Measurements from ENCODE around the gene RPS6KA2. TPM values are rescaled to one million over a fixed set of nuclear protein-coding genes. Genes with fewer than 3 reads are reported as not detected.
A peak's percentile ranks its signal among the peaks of the same experiment; 100 is the strongest.

RPS6KA2 gene
- total RNA-seq, 2 donors from 2014 or later: 7.8 to 13.6 TPM

DNA sequence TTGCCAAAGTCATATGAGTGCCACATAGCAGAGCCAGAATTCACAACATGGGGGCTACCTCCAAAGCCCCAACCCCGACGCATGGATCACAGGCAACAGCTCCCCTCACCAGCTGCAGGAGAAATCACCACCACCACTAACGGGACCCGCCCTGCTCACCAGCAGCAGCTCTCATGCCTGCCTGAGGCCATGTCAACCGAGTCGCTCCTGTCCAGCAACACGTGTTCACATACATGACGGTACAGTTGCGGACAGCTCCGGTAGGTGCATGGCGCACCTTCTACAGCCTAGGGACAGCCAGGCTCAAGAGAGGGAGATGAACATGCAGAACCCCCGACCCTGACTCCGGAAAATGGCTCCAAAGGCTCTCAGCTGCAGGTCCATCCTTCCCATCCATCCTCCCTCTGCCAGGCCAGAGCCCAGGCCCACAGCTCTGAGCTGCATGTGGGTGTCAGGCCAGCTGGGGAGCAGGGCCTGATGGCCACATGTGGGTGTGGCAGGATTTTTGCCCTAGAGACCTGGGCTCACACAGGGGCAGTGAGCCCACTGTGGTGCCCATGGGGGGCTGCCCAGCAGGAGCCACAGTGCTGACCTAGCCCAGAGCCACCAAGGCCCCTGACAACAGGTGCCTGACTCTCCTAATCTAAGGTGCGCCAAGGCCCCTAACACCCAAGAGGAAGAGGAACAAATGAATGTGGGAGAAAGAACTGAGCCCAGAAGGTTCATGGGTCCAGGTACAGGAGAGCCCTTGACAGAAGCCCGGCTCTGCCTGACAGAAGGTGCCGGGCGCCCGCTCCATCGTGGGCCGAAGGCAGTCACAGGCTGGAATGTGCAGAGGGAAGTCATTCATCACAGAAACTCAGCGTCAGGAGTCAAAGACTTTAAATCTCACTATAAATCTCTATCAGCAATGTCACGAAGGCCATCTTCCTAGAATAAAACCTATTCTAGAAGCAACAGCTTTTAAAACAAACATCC lies 10.5 kb downstream of the RPS6KA2 start:
- Histone ChIP-seq H3K27me3 (no peaks in the 10 kb centered on the region), H3K36me3 (no peaks in the 10 kb centered on the region), H3K9ac (ENCODE audit: low read depth in 2 of 2, low read length in 2 of 2) (no peak overlapping the region), H3K4me1 (no peaks in the 10 kb centered on the region), H3K27ac (no peak overlapping the region), H3K9me3 (no peaks in the 10 kb centered on the region), H3K4me3 (no peak overlapping the region)
- intact Hi-C loops (cut with DNase I): no loop called here
- DNase-seq: peak; percentile 9
- TF ChIP-seq CTCF (IDR thresholded peaks at IDR 0.05): no peak

DNA sequence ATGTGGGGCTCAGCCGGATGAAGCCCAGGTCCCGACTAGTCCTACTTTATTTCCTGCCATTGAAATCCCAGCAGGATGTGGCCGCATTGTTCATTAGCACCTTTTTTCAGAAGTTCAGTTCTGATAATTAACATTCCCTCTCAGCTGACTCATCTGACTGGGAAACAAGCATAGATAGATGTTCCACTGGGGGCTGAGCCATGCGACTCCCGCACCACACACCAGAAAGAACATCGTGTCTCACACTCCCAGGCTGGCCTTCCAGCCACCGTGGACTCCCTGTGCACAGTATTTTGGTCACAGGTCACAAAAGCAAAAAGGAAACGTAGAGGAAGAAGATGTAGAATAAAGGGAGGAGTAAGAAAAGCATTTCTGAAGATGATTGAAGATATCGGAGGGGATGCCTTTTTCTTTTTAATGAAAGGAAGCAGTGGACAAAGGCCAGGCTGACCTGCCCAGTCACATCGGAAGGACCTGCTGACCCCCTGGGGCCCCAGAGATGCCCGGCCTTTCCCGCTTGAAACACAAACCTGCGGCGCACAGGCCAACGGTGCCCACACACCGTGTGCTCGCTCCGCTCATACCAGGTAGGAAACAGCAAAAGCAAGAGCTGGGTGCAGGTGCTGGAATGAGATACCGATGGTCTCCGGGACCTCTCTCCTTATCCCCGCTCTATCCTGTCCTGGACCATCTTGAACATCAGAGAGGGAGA lies 11.8 kb downstream of the RPS6KA2 start:
- Histone ChIP-seq H3K4me1 (no peaks in the 10 kb centered on the region), H3K27ac (no peak overlapping the region)
- DNase-seq: no peak

GRCh38 chr6:166614589-166614988 lies 12.5 kb downstream of the RPS6KA2 start:
- no peaks in the 10 kb centered on the region for H3K36me3 ChIP-seq
- H3K9me3 ChIP-seq: no peaks in the 10 kb centered on the region
- TF ChIP-seq CTCF (IDR thresholded peaks at IDR 0.05): no peak
- intact Hi-C loops (cut with DNase I): no loop called here
- H3K4me1 ChIP-seq: no peaks in the 10 kb centered on the region
- H3K27ac ChIP-seq: no peak overlapping the region
- no peaks in the 10 kb centered on the region for H3K27me3 ChIP-seq
- no peak overlapping the region for H3K4me3 ChIP-seq
- no peak overlapping the region for H3K9ac ChIP-seq (ENCODE audit: low read depth in 2 of 2, low read length in 2 of 2)
- DNase-seq: no peak

More for the DNA sequence above, 11.8 kb downstream of the RPS6KA2 start:
- no peak for TF ChIP-seq CTCF (IDR thresholded peaks at IDR 0.05)
- no peak overlapping the region for H3K4me3 ChIP-seq
- H3K27me3 ChIP-seq: no peaks in the 10 kb centered on the region
- intact Hi-C loops (cut with DNase I): no loop called here
- no peaks in the 10 kb centered on the region for H3K9me3 ChIP-seq
- H3K36me3 ChIP-seq: no peaks in the 10 kb centered on the region
- H3K9ac ChIP-seq (ENCODE audit: low read depth in 2 of 2, low read length in 2 of 2): no peak overlapping the region

DNA sequence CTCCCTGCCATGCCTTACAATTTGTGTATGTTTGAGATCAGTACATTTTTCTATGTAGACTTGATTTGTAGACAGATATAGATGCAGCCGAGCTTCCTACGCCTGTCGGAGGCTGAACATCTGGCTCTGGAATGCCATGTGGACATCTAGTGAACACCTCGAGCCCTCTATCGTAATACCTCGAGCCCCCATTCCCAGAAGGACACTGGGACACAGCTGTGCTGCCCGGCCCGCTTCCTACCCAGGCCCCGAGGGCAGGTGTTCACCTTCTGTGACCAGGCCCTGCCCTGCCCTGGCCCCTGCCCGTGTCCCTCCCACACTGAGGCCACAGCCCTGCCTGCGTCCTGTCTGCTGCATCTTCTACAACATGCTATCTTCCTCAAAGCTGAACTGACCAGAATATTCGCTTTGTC lies 12.9 kb downstream of the RPS6KA2 start:
- H3K36me3 ChIP-seq: no peaks in the 10 kb centered on the region
- intact Hi-C loops (cut with DNase I): no loop called here
- no peaks in the 10 kb centered on the region for H3K4me1 ChIP-seq
- TF ChIP-seq CTCF (IDR thresholded peaks at IDR 0.05): no peak
- H3K27me3 ChIP-seq: no peaks in the 10 kb centered on the region
- H3K4me3 ChIP-seq: no peak overlapping the region
- H3K27ac ChIP-seq: no peak overlapping the region
- no peak for DNase-seq
- no peaks in the 10 kb centered on the region for H3K9me3 ChIP-seq
- no peak overlapping the region for H3K9ac ChIP-seq (ENCODE audit: low read depth in 2 of 2, low read length in 2 of 2)

DNA sequence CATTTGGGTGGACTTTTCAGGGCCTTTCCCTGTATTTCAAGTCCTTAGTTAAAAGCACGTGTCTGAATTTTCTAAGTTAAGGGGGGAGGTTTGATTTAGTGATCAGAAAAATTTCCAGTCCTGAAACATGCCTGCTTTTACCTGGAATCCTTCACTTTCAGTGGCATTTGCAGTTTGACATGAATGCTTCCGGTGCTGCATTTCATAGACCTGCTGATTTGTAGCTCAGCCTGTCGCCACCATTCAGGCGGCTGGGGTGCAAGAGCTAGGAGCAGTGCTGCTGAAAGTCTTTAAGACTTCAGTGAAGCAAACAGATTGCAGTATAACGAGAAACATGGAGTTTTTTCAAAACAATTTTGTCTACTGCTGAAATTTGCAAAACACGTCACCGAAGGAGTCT lies 14.0 kb downstream of the RPS6KA2 start:
- Histone ChIP-seq H3K27me3 (no peaks in the 10 kb centered on the region), H3K4me1 (no peaks in the 10 kb centered on the region), H3K9me3 (no peaks in the 10 kb centered on the region), H3K27ac (no peak overlapping the region), H3K9ac (ENCODE audit: low read depth in 2 of 2, low read length in 2 of 2) (no peak overlapping the region), H3K4me3 (no peak overlapping the region), H3K36me3 (no peaks in the 10 kb centered on the region)
- no peak for TF ChIP-seq CTCF (IDR thresholded peaks at IDR 0.05)
- intact Hi-C loops (cut with DNase I): no loop called here
- DNase-seq: no peak

All from colonic mucosa (tissue), 4 donors.